HG03159 (cell line): ENCODE measurements around the gene AKR1C4.
"Not testable (repeated sequence)": the region's sequence is repeated elsewhere in the genome, so short reads cannot be mapped to it uniquely, and the experiment has no call there.

Experiments used
- ATAC-seq: cut with Tn5 transposase; IDR thresholded peaks from one replicate; pipeline ENCODE4 v1.9.1; 2021; ENCODE audit warnings: mild to moderate bottlenecking, moderate library complexity; ENCODE audit not compliant: unreplicated experiment

Gene AKR1C4

DNA sequence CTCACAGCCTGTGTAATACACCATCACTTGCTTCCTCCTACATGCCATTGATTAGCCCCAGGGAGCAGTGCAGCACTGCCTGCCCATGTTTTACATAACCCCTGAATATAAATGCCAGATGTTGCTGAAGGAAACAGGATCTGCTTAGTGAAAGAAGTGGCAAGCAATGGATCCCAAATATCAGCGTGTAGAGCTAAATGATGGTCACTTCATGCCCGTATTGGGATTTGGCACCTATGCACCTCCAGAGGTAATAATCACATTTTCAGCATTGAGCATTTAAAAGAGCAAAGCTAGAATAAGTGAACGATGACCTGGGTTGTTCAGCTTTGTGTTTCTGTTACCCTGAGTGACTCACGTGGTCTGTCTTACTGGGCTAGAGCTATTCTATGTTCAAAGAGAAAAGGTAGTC lies at the start of gene AKR1C4:
TSS of gene AKR1C4 (plus strand) at position 136 of the 412 bp plus-strand sequence. CDS start at position 167, 31 bp downstream.
- ATAC-seq, result no peak

GRCh38 chr10:5146920-5147254 lies 49.8 kb upstream of the AKR1C4 start:
- no peak for ATAC-seq

DNA sequence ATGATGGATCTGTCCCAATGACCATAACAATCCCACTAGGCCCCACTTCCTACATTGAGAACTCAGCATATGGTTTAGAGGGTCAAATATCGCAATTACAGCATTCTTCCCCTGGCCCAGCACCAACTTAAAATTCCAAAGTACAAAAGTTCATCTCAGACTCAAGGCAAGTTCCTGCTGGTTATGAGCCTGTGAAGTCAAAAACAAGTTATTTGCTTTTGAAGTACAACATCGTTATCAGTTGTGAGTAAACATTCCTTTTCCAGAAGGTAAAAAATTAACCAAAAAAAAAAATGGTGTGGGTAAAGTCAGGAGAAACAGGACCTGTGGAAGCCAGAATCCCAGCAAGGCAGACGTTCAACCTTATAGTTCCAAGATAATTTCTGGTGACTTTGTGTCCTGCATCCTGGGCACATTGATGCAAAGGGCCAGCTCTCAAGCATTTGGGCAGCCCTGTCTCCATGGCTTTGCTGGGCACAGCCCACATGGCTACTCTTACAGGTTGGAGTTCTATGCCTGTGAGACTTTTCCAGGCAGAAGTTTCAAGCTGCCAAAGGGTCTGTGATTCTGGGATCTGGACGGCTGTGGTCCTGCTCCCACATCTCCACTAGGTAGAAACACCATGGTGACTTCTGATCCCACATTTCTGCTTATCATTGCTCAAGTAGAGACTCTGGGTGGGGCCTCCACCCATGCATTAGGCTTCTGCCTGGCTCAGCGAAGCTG lies 49.2 kb upstream of the AKR1C4 start:
- no peak for ATAC-seq

DNA sequence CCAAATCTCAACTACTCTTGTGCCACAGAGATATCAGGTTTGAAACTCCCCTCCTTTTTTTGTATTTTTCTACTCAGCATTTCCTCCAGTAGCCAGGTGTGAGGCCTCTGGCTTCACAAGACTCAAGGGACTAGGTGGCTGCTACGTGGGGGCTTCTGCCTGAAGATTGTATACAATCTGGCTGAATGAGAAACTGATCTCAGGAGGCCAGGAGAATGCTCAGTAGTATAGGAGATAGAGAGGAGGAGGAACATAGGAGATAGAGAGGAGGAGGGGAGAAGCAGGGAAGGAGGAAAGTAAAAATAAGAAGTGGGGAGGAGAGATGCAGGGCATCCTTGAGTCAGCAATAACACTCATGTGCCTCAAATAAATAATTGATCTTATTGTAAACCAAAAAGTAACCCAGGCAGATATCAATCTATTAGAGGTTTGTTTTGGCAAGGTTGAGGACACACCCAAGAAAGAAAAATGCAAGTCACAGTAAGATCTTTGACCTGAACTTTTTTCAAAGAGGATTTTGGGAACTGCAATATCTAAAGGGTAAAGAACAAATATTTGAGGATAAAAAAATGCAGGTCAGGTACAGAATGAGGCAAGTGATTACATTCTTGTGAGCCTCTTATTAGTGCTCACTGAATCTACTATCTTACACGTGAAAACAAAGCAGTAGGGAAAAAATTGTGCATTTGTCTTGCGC lies 48.5 kb upstream of the AKR1C4 start:
- no peak for ATAC-seq

DNA sequence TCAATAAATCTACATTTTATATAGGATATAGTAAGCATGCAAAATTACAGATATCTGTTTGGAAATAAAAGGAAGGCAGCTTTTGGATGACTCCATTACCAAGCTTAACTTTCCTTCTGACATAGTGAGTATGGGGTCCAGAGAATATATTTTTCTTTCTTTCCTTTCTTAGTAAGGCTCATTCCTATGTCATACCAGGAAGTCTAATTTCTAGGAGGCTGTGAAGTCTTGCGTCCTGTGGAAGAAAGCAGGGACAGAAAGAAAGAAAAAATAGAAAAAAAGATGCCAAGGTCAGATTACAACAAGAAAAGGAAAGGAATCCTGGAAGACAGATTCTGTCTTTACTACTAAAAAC lies 48.0 kb upstream of the AKR1C4 start:
- ATAC-seq, result no peak

DNA sequence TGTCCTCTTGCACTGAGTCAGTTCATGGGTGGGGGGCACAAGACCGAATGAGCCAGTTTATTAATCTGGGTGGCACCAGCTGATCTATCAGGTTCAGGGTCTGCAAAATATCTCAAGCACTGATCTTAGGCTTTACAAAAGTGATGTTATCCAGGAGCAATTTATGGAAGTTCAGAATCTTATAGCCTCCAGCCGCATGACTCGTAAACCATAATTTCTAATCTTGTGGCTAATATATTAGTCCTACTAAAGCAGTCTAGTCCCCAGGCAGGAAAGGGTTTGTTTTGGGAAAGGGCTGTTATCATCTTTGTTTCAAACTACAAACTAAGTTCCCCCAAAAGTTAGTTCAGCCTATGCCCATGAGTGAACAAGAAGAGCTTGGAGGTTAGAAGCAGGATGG lies 45.6 kb upstream of the AKR1C4 start:
- ATAC-seq, result no peak

GRCh38 chr10:5155951-5156350 lies 40.7 kb upstream of the AKR1C4 start:
- no peak for ATAC-seq

DNA sequence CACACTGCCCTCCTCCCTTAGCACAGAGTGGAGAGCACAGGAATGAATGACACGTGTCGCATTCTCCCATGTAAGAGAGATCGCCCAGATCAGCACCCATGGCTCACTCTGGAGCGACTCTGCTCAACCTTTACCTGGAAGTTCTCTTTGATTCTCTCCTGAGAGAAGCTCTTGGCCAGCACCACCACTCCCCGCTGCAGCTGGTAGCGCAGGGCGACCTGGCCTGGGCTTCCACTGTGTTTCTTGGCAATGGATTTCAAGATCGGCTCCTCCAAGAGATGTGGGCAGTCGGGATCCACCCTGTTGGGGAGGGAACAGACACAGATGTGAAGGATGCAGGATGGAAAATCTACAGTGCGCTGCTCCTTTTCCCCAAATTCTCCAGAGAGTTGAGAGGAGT lies 39.1 kb upstream of the AKR1C4 start:
- ATAC-seq, result no peak

GRCh38 chr10:5159126-5159525 lies 37.5 kb upstream of the AKR1C4 start:
- ATAC-seq, result no peak

DNA sequence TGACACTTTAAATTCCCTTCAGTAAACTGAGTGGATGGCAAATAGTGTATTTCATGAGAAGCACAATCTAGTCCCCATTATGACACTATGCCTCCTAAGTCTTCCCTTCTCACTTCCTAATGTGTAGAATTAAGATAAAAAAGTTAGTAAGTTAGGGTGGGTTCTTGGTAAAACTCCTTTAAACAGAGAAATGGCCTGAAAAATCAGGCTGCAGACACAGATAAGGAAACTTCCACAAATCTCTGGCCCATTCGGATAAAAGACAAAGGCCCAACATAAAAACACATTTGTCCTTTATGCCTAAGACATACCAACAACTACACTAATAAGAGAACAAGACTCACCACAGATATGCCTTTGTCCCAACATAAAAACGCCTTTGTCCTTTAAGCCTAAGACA lies 33.1 kb upstream of the AKR1C4 start:
- ATAC-seq, result no peak

- no peak for ATAC-seq
Observed at GRCh38 chr10:5165738-5166137, 30.9 kb upstream of the AKR1C4 start.

DNA sequence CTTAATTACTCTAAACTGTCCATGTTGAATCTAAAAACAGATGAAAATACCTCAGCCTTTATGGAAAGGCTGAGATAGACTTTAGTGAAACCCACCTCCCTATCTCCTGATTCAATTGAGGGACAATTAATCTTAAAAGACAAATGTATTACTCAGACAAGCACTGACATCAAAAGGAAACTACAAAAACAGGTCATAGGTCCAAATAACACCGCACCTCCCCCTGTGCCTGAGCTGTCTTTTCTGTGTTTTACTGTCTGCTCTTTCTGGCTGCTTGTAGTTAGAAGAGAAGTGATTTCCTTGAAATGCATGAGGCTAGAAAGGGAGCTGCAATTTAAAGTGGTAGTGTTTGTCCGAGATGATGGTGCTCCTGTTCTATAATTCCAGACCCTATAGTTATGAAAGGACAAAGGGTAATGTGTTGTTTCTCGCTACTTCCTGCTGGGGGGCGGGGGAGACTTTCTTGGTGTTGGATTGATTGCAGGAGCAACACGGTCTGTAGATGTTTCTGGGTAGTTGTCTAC lies 27.7 kb upstream of the AKR1C4 start:
- no peak for ATAC-seq

- ATAC-seq, result not testable (repeated sequence)
Observed at GRCh38 chr10:5175581-5175980, 21.1 kb upstream of the AKR1C4 start.

GRCh38 chr10:5180503-5180902 lies 16.1 kb upstream of the AKR1C4 start:
- not testable (repeated sequence) for ATAC-seq

- no peak for ATAC-seq
Observed at GRCh38 chr10:5183923-5184322, 12.7 kb upstream of the AKR1C4 start.

DNA sequence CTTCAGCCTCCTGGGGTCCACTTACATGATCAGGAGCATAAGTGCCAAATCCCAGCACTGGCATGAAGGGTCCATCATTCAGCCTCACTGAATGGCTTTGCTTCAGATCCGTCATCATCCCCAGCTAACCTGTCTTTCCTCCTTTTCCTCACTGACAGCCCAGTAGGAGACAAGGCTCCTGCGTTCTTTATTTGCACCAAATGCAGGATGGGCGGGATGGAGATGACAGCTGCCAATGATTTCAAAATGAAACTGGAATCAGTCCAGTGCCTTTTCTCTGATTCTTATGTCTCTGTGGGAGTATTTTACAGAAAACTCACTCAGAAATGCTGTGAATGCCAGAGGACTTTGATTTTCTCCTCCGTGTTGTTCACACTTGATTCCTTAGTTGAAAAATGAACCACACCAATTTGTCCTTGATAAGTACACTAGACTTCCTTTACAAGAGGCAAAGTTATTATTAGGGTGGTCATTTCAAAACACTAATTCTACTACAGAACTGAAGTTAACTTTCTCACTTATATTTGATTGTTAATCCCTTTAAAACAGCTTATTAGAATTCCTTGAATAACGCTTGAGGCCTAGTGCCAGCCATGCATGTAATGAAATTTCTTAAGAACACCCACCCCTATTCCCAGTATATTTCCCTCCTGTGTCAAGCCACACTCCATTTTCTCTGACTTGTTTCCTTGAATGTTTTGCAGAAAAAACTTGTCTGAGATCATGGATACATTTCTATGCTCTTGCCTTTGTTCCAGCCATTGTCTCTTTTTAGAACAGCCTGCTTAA lies 11.5 kb upstream of the AKR1C4 start, which contains the start of gene AKR1C8:
TSS of gene AKR1C8 (minus strand) at position 164 of the 789 bp plus-strand sequence. CDS start at position 118, 46 bp downstream.
- no peak for ATAC-seq

DNA sequence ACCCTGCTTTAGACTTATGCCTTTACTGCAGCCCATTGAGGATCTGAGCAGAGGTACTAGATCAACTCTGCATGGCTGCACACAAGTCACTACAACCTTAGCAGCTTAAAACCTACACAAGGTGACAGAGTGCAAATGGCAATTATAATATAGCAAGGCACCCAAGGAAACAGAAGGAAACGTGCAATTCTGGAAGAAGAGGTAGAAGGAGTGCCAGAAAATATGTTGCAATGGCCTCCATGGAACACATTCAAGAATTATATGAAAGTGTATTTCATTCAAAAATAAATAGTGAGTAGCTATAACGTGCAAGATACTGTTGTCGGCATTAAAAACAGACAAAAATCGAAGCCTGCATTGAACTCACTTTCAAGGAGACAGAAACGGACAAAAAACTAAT lies 8.8 kb upstream of the AKR1C4 start:
- no peak for ATAC-seq

DNA sequence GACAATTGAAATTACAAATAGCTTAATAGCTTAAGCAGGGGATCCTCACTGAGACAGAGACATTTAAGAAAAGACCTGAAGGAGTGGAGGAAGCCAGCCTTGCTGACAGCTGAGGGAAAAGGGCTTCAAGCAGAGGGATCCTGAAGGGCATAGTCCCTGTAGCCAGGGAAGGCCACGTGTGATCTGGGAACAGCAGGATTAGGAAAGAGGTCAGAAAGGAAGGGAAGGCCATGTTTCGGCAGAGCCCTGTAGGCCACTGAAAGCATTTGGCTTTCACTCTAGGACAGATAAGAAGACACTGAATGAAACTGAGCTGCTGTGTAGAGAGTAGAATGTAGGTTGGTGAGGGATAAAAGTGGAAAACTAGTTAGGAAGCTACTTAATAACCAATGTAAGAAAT lies 8.3 kb upstream of the AKR1C4 start:
- ATAC-seq, result no peak

DNA sequence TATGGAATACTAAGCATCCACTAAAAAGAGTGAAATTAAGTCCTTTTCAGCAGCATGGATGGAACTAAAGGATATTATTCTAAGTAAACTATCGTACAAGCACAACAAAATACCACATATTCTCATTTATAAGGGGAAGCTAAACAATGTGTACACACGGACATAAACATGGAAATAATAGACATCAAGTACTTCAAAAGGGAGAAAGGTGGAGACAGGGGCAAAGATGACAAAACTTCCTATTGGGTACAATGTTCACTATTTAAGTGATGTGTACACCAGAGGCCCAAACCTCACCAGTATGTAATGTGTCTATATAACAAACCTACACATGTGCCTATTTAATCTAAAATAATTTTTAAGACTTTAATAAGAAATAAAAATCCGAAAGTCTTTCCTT lies 2.2 kb upstream of the AKR1C4 start:
- no peak for ATAC-seq

DNA sequence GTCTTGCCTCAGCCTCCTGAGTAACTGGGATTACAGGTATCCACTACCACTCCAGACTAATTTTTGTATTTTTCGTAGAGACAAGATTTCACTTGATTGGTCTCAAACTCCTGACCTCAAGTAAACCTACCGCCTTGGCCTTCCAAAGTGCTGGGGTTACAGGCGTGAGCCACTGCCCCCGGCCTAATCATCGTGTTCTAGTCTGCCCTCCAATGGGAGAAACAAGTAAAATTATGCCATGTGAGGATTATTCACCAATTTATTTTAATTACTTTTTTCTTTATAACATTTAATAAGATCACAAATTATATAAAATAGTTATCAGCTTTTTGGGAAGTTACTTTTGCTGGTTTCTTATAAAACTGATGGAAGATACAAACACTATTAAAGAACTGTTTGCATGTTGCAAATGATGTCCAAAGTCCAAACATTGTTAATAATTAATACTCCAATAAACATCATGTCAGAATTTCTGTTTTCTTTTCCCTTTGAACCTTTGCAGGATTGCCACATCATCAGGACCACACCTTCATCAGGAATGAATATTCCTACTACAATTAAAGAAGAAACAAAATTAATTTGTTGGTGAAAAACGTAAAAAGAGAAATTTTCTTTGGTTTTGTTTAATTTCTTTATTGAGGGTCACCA lies 786 bp upstream of the AKR1C4 start:
- ATAC-seq, result no peak

DNA sequence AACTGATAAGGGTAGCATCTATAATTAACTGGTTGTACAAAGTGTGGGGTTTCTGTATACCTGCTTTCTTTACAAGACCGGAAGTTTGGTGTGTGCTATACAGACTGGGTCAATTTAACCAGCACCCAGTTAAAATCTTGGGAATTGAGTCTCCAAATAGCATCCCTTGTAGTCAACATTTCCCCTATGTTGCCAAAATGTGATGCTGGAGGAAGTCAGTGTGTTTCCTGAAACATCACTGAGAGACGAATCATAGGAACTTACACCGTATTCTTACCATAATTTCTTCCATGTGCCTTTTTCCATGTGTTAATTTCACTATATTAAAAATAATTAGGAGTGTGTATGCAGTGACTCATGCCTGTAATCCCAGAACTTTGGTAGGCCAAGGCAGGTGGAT lies 1.7 kb downstream of the AKR1C4 start:
- no peak for ATAC-seq
